Nucleus accumbens (tissue), 56 donors: ENCODE results near the gene MYH7.

ENCODE experiments used
- DNase-seq, 56 donors: peaks; one replicate each; lab custom pipeline; 2025; lab: John Stamatoyannopoulos, UW

MYH7 gene

GRCh38 chr14:23377573-23378563 is 57.6 kb downstream of the MYH7 start:
- peak in 3 of 56 donors; percentile 21 to 29 (median 28) for DNase-seq

GRCh38 chr14:23377198-23377550 is 58.3 kb downstream of the MYH7 start:
- peak in 2 of 56 donors; percentile 62 to 72 for DNase-seq

GRCh38 chr14:23376482-23377197 is 58.8 kb downstream of the MYH7 start, which contains the start of gene CMTM5:
TSS of gene CMTM5 (plus strand) at chr14:23377046. CDS start at chr14:23377252, 206 bp downstream.
- peak in 55 of 56 donors; percentile 58 to 99 (median 93) for DNase-seq

- DNase-seq, result peak in 6 of 56 donors; percentile 11 to 55 (median 41)
These were observed 59.8 kb downstream of the MYH7 start for GRCh38 chr14:23375527-23376251.

GRCh38 chr14:23373041-23373440 is 62.4 kb downstream of the MYH7 start:
- no peak for DNase-seq

GRCh38 chr14:23372509-23372908 is 63.0 kb downstream of the MYH7 start, which contains the start of gene IL25:
TSS of gene IL25 (plus strand) at chr14:23372809.
- no peak for DNase-seq

- DNase-seq, result no peak
These were observed 63.6 kb downstream of the MYH7 start for GRCh38 chr14:23371865-23372264.

GRCh38 chr14:23370221-23370620 is 65.2 kb downstream of the MYH7 start:
- DNase-seq, result no peak

GRCh38 chr14:23366426-23366921 is 69.0 kb downstream of the MYH7 start:
- peak in 50 of 56 donors; percentile 37 to 86 (median 70) for DNase-seq

GRCh38 chr14:23365732-23366425 is 69.6 kb downstream of the MYH7 start:
- peak in 43 of 56 donors; percentile 39 to 86 (median 72) for DNase-seq

GRCh38 chr14:23365036-23365731 is 70.3 kb downstream of the MYH7 start, which contains the start of gene EFS:
TSS of gene EFS (minus strand) at chr14:23365172. CDS start at chr14:23365025, 147 bp downstream.
- peak in 38 of 56 donors; percentile 12 to 75 (median 44) for DNase-seq

- peak in 49 of 56 donors; percentile 29 to 82 (median 66) for DNase-seq
These were observed 71.1 kb downstream of the MYH7 start for GRCh38 chr14:23364164-23365035.
